ENCODE results near the gene CARD8. TPM values are rescaled to one million over a fixed set of nuclear protein-coding genes. Genes with fewer than 3 reads are reported as not detected.
"Not testable (repeated sequence)": the region's sequence is repeated elsewhere in the genome, so short reads cannot be mapped to it uniquely, and the experiment has no call there.

CARD8 gene
- total RNA-seq, 1 donor from 2014 or later, result 103 TPM

- DNase-seq (ENCODE audit: low read depth, low spot score), result not testable (repeated sequence)
Measured at GRCh38 chr19:48260359-48260714, 4.6 kb upstream of the CARD8 start.

GRCh38 chr19:48258992-48259391, 3.3 kb upstream of the CARD8 start:
- DNase-seq (ENCODE audit: low read depth, low spot score), result not testable (repeated sequence)

- peak; percentile 55 for DNase-seq (ENCODE audit: low read depth, low spot score)
Measured at GRCh38 chr19:48258350-48258749, 2.6 kb upstream of the CARD8 start.

GRCh38 chr19:48254529-48254970, 1.2 kb downstream of the CARD8 start:
- DNase-seq (ENCODE audit: low read depth, low spot score), result no peak

- no peak for DNase-seq (ENCODE audit: low read depth, low spot score)
Measured at GRCh38 chr19:48253999-48254398, 1.7 kb downstream of the CARD8 start.

GRCh38 chr19:48252609-48253008, 3.1 kb downstream of the CARD8 start:
- no peak for DNase-seq (ENCODE audit: low read depth, low spot score)

- DNase-seq (ENCODE audit: low read depth, low spot score), result no peak
Measured at GRCh38 chr19:48250290-48251025, 5.3 kb downstream of the CARD8 start.

- DNase-seq (ENCODE audit: low read depth, low spot score), result peak; percentile 94
Measured at GRCh38 chr19:48249502-48250014, 6.2 kb downstream of the CARD8 start.

- DNase-seq (ENCODE audit: low read depth, low spot score), result no peak
Measured at GRCh38 chr19:48248081-48248833, 7.5 kb downstream of the CARD8 start.

- DNase-seq (ENCODE audit: low read depth, low spot score), result no peak
Measured at GRCh38 chr19:48247212-48247611, 8.5 kb downstream of the CARD8 start.

- DNase-seq (ENCODE audit: low read depth, low spot score), result no peak
Measured at GRCh38 chr19:48246101-48246500, 9.6 kb downstream of the CARD8 start.

- DNase-seq (ENCODE audit: low read depth, low spot score), result peak; percentile 57
Measured at GRCh38 chr19:48244281-48244680, 11.4 kb downstream of the CARD8 start.

- not testable (repeated sequence) for DNase-seq (ENCODE audit: low read depth, low spot score)
Measured at GRCh38 chr19:48241771-48242170, 13.9 kb downstream of the CARD8 start.

- DNase-seq (ENCODE audit: low read depth, low spot score), result no peak
Measured at GRCh38 chr19:48239582-48240141, 16.1 kb downstream of the CARD8 start.

GRCh38 chr19:48239120-48239519, 16.6 kb downstream of the CARD8 start:
- DNase-seq (ENCODE audit: low read depth, low spot score), result no peak

GRCh38 chr19:48237057-48237456, 18.7 kb downstream of the CARD8 start:
- DNase-seq (ENCODE audit: low read depth, low spot score), result no peak

- no peak for DNase-seq (ENCODE audit: low read depth, low spot score)
Measured at GRCh38 chr19:48230555-48231129, 25.1 kb downstream of the CARD8 start.

GRCh38 chr19:48221628-48222027, 34.1 kb downstream of the CARD8 start:
- DNase-seq (ENCODE audit: low read depth, low spot score), result no peak

GRCh38 chr19:48220784-48221183, 34.9 kb downstream of the CARD8 start:
- not testable (repeated sequence) for DNase-seq (ENCODE audit: low read depth, low spot score)

- DNase-seq (ENCODE audit: low read depth, low spot score), result peak; percentile 64
Measured at GRCh38 chr19:48218997-48219396, 36.7 kb downstream of the CARD8 start.

GRCh38 chr19:48216933-48217332, 38.8 kb downstream of the CARD8 start:
- DNase-seq (ENCODE audit: low read depth, low spot score), result no peak

GRCh38 chr19:48213959-48214358, 41.8 kb downstream of the CARD8 start:
- no peak for DNase-seq (ENCODE audit: low read depth, low spot score)
